Measurements from ENCODE around the gene PNPLA7.

DNA sequence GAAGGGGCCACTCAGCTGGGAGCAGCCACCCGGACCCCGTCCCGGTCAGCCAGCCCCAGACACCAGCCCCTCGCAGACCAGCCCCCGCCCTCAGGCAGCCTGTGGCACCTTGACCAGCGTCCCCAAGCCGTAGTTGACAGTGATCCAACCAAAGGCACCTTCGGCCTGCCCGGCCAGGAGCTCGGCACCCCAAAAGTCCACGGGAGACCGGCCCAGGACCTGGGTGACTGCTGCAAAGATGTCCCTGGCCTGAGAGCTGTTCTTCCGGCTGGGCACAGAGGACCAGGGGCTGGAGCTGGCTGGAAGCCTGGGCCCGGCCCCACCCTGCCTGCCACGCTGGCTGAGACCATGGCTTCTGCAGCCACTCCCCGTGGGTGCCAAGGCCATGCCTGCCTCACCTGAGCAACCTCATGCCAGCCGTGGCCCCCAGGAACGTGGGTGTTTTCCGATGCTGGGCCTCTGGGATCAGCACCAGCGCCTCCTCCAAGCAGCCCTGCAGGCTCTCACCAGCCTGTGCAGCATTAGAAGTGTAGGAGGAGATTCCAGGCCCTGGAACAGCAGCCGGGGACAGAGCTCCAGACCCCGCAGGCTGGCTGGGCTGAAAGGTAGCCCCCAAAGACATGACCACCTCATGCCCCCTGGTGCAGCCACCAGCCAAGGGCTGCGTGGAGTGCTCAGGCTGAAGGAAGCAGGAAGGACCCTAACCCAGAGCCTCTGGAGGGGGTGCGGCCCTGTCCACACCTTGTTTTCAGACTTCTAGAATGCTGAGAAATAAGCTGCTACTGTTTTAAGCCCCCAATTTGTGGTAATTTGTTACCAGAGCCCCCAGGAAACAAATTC lies 113.2 kb downstream of the PNPLA7 start:
- no peak for TF ChIP-seq POLR2AphosphoS5 (IDR thresholded peaks at IDR 0.05; ENCODE audit: borderline replicate concordance, low read depth, low read length)
- TF ChIP-seq FOXP2 (optimal IDR thresholded peaks at IDR 0.05; ENCODE audit: control extremely low read depth, extremely low read length, insufficient read depth) = no peak
- TF ChIP-seq EZH2 (IDR thresholded peaks at IDR 0.05) = no peak

Data from SK-N-MC (cell line).